HG03378 (cell line): ENCODE measurements around the gene PGRMC1.
"Not testable (repeated sequence)": the region's sequence is repeated elsewhere in the genome, so short reads cannot be mapped to it uniquely, and the experiment has no call there.

ENCODE experiments used
- ATAC-seq: cut with Tn5 transposase; IDR thresholded peaks from one replicate; pipeline ENCODE4 v1.9.1; 2021; ENCODE audit warnings: mild to moderate bottlenecking, moderate library complexity; ENCODE audit not compliant: unreplicated experiment

PGRMC1 gene

DNA sequence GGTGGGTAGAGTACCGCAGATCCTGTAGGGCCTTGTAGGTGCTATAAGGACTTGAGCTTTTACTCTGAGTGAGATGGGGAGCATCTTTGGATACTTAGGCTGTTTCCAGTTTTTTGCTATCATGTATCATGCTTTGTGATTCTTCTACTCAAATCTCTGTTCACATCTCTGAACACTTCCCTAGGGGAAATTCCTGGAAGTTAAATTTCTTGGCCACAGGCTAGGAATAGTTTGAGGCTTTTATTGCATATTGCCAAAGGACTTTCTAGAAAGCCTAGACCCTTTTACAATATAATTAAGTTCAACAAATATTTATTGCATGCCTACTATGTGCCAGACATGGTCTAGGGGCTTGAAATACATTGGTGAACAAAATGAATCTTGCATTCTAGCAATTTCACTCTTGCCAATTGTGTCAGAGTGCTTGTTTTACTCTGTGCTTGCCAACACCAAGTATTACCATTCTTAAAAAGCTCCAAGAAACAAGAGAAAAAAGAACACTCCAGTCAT lies 4.1 kb upstream of the PGRMC1 start:
- no peak for ATAC-seq

DNA sequence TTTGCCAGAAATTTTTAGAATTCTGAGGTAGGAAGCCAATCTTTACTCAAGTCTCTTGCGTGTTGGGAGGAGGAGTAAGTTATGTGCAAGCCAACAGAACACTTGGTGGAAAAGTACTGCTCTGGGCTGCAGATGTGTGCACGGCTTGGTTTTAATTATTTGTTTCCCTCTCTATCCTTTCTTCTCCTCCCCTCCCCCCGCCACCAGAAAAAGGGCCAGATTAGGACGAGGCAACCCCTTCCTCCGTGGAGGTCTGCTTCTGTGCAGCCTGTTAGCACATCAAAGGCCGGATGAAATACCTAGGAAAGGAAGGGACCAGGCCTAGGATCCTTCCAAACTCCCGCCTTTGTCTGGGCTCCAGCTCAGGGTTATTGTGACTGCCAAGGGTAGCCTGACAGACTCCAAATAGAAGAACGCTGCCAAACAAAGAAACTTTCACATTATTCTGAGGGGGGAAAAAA lies 1.0 kb upstream of the PGRMC1 start:
- ATAC-seq: no peak

DNA sequence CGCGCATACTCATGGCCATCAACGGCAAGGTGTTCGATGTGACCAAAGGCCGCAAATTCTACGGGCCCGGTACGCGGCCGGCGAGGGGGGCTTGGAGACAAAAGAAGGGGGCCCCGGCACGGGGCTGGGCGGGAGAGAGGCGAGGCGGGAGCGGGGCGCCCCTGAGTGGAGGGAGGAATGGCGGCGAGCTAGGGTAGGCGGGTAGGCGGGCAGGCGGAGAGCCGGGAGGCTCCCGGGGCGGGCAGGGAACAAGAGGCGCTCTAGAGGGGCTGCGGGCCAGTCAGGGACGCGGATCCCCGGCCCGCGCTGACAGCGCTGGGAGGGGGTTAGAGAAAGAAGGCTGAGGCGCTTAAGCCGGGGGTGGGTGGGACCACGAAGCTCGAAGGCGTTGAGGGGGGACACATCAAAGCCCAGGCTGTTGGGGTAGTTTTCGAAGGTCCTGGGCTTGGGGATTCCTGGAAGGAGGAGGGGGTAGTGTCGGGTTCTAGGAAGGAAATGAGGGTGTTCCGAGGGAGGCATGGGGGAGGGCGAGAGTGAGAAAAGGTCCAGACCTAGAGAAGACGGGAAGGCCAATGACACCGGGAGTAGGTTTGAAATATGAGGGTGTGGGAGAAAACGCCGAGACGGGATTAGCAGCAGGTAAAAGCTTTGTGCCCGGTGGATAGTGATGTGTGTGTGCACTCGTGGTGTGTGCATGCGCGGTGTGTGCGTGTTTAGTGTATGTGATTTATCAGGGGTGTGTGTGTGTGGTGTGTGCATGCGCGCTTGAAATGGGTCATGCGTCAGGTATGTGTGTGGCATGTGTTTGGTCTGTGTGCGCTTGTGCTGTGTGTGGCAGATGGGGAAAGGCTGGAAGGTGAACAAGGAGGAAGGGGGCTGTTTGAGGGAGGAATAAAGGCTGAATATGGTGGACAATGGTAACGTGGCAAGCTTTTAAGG lies 807 bp downstream of the PGRMC1 start:
- ATAC-seq: no peak

DNA sequence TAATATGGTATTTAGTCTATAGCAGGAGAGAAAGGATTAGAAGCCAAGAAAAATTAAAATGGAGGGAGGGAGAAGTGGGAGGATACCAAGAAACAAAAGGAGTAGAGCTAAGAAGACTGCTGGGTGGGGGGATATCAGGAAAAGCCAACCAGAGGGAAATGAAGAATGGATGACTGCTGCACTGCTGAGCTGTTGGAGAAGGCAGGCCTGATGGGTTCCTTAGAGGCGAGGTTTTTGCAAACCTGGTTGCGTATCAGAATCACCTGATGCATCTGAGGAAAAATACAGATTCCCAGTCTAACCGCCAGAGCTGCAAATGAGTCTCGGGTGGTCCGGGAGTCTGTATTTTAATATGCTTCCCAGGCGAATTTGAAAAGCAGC lies 1.5 kb downstream of the PGRMC1 start:
- ATAC-seq: no peak

DNA sequence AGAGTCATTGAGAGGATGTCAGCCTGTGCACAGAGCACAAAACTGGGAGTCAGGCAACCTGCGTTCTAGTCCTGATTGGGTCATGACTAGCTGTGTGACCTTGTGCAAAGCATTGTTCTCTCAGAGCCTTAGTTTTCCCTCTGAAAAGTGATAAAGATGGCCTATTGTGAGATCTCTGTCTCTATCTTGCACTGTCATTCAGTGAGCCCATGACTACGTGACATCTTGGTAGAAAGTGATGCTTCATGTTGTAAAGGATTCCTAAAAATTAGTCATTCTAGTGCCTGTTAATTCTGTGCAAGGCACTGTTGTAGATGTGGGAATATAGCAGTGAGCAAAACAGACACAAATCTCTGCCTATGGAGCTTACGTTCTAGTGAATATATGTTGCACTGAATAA lies 2.5 kb downstream of the PGRMC1 start:
- ATAC-seq: no peak

DNA sequence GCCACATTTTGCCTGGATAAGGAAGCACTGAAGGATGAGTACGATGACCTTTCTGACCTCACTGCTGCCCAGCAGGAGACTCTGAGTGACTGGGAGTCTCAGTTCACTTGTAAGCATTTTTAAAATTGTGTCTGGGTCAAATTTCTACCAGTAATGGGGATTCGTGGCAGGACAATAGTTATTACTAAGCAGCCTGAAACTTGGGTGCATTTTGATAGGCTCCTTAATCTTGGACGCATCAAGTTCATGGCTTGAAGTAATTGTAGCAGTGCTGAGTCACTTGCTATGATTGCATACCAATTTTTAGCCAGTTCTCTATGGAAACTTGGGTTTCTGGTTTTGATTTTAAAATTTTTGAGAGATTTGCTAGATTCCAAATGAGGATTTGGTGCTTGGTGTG lies 4.3 kb downstream of the PGRMC1 start:
- no peak for ATAC-seq

DNA sequence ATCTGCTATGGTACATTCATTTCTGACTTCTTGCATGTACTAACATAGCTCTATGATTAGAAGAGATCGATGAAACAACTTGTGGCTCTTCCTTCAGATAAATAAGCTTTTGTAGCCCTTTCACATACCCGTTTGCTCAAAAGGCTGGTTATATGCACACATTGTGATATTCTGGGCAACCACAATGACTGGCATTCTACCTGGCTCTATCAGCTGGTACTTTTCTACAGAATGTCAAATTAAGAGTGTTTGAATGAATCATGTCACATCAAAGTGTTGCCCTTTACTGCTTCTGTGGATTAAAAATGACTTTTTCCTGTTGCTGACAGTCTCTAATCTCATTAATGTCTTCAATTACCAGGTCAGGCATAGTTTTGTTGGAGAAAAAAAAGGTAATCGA lies 11.6 kb downstream of the PGRMC1 start:
- ATAC-seq: no peak

DNA sequence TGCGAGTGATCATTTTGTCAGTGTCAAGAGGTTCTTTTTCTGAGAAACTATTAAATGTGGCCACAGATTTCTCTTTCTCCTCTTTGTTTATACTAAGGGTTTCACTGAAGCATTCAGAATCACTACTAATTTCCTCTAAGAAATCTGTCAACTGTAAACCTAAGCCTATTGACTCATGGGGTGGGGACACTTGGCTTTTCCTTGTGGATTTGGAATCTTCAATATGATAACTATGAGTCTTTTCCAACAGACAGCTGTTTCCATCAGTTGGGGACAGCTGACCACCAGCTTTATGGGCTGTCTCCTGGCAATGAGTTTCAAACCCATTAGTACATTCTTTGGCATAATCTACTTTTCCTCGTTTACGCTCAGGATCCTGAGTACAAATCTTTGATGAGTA lies 13.8 kb downstream of the PGRMC1 start:
- ATAC-seq: no peak

DNA sequence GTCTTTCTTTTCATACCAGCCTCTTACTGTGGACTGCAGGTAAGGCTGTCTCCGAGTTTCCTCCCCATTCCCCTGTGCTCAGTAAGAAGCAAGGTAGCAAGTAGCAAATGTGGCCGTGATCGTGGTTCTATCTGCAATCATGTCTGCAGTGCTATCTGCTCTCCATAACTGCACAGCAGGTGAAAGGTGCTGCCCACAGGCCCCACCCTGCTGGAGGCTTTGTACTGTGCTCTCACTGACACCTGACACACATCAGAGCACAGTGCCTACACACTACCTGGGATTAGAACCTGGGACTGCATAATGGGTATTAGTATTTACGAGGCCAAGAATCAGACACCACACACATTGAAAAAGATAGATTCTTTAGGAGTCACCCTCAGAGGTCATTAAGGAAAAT lies 15.3 kb downstream of the PGRMC1 start:
- no peak for ATAC-seq

DNA sequence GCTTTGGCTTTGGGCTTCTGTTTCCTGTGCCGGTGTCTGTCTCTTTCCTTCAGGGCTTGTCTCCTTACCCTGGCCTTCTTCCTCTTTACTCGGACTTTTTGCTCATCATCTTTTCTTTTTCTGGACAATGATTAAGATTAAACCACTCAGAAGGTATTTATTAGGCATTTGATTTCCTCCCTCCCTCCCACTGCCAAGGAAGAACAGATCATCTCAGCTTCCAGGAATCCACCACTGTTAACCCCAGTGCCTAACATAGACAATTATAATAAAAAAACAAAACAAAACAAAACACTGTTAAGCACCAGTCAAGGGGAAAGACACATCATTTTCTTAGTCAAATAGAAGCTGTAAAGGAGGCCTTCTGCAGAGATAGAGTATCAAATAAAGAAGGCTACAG lies 16.6 kb downstream of the PGRMC1 start:
- ATAC-seq: no peak

DNA sequence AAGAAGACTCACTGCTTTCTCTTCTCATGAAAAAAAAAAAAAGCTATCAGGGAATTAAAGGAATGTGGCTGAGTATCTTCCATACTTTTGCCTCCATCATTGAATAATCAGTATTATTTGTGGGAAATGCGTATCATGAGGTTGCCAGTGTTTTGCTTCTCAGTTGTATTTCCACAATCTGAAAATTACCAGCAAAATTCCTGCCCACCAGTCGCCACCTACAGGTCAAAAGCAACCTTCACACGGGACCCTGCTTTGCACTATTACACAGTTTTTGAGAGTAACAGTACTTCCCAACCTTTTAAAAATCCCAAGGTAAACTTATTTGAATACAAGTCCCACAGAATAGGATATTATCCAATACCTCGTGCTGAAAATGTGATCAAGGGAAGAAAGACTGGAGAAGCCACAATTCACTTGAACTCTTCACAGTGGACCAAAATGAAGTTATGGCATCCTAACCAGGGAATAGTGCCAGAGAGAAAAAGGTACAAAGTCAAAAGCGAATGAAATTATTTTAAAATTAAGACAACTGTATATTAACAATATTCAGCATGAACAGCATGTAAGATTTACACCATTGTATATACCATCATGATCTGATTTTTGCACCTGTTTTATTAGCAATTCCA lies 30.4 kb downstream of the PGRMC1 start:
- ATAC-seq: peak; percentile 59

DNA sequence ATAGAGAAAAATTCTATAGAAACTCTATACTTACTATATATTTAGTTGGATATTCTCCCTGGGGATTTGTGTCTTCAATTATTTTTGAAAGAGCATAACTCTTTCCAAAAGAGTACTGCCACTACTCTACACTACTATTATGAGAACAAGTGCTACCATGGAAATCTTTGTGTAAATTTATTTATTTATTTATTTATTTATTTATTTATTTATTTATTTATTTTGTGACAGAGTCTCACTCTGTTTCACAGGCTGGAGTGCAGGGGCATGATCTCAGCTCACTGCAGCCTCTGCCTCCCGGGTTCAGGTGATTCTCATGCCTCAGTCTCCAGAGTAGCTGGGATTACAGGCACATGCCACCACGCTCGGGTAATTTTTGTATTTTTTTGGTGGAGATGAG lies 31.0 kb downstream of the PGRMC1 start:
- not testable (repeated sequence) for ATAC-seq

DNA sequence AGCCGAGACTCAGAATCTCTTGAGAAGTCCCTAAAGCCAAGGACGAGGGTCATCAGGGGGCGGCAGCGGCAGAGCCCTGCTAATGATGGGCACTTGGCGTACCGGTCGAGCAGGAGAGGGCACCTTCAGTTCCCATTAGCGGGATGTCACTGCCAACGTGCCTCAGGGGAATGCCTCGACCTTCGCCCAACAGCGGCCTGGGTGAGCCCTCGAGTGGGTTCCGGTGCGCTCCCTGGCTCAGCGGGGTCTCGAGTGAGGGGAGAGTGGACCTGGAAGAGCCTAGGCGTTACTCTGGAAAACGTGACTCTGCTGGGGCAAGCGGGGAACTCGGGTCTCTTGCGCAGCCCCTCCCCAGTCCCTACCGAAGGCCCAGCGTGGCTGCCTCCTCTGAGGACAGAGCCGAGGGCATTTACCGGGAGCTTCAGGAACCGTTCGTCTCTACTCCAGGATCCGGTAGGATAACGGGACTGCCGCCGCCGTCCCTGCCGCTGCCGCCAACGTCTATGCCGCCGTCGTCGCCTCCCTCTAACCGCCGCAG lies 36.9 kb downstream of the PGRMC1 start:
- no peak for ATAC-seq

DNA sequence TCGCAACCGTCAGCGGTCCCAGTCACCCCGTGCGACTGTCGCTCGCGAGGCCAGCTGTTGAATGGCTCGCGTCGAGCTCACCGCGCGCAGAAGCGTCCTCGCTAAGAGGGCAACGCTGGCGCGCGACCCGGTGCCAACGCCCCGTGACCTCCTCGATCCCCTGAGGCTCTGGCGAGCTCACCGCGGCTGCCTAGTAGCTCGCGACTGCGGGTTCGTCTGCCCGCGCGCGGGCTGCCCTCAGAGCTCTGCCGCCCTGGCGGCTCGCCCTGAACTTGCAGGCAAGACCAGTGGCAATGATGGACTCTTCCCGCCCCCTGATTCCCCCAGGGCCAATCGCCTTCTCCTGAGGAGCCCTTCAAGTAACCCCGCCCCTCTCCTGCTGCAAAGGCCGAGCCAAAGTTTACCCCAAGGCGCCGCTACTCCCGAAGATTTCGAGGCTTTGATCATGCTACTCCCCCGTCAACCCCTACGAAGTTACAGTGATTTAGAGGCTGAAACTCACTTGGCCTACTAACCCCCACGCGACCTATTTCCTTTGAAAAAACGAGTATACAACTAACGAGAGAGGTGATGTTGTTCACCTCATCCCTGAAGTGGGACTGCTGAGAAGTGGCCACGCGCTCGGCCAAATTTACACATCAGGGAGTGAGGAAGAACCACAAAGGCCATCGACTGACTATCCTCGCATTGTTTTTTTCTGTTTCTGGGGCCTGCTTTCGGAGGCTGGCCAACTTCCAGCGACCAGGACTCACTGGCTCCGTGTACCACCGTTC lies 37.5 kb downstream of the PGRMC1 start:
- ATAC-seq: no peak

DNA sequence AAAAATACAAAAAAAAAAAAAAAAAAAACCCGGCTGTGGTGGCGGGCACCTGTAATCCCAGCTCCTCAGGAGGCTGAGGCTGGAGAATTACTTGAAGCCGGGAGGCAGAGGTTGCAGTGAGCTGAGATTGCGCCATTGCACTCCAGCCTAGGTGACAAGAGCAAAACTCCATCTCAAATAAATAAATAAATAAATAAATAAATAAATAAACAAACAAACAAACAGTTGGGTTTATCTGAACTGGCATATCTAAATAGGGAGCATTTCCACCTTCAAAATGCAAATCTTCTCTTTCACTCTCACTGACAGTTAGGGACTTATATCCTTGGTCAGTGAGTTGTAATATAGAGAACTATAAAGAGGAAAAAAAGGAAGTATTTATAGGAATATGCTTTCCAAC lies 46.3 kb downstream of the PGRMC1 start:
- not testable (repeated sequence) for ATAC-seq

DNA sequence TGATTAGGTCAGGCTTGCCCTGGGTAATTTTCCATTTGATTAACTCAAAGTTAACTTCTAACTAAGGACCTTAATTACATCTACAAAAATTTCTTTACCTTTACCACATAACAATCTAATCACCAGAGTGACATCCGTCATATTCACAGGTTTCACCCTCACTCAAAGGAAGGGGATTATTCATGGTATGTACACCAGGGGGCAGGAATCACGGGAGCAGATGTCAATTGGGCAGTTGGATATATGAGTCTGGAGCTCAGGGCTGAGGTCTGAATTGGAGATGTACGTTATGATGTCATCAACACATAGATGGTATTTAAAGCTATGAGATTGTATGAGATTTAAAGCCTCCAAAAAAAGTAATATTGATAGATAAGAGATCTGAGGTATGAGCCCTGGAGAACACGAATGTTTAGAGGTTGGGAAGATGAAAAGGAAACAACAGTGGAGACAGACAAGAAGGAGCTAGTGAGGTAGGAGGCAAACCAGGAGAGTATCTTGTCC lies 52.9 kb downstream of the PGRMC1 start:
- no peak for ATAC-seq

DNA sequence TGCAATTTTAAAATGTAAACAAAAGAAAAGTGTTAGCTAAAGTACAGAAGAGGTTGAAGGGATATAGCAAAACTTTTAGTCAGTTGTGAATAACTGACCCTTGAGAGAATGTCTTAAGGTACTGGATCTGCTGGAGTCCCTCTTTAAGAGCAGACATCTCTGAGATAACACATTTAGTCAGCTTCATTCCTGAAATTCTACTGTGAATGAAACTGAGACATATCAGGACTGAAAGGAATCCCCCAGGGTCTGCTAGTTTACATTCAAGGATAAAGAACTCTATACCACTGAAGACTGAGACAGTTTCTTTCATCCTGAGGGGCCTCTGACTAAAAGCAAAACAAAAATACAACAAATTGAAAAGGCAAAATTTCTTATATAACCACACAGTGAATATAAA lies 54.4 kb downstream of the PGRMC1 start:
- no peak for ATAC-seq

DNA sequence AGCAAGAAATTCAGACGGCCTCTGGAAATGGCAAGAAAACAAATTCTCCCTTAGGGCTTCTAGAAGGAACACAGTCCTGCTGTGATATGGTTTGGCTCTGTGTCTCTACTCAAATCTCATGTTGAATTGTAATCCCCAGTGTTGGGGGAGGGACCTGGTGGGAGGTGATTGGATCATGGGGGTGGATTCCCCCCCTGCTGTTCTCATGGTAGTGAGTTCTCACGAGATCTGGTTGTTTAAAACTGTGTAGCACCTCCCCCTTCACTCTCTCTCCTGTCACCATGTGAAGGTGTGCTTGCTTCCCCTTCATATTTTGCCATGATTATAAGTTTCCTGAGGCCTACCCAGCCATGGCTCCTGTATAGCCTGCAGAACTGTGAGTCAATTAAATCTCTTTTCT lies 55.2 kb downstream of the PGRMC1 start:
- ATAC-seq: not testable (repeated sequence)

DNA sequence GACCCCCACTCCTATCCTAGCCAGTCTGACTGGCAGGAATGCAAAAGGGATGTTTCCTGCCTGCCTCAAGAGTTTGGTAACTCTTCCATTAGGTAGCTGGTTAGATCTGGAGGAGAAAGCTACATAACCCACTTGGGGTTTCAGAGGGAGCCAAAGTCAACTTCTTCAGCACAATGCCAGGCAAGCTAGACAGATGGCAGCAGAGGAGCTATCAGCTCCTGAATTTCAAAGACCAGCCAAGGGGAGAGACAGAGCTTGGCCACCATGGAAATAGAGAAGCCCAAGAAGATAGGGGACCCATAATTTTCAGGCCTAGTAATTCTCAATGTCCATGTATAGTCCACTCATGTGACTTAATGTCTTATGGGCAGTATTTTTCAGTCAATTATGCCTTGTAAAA lies 56.4 kb downstream of the PGRMC1 start:
- no peak for ATAC-seq
